ENCODE data around the gene SORBS2.

SORBS2 gene

DNA sequence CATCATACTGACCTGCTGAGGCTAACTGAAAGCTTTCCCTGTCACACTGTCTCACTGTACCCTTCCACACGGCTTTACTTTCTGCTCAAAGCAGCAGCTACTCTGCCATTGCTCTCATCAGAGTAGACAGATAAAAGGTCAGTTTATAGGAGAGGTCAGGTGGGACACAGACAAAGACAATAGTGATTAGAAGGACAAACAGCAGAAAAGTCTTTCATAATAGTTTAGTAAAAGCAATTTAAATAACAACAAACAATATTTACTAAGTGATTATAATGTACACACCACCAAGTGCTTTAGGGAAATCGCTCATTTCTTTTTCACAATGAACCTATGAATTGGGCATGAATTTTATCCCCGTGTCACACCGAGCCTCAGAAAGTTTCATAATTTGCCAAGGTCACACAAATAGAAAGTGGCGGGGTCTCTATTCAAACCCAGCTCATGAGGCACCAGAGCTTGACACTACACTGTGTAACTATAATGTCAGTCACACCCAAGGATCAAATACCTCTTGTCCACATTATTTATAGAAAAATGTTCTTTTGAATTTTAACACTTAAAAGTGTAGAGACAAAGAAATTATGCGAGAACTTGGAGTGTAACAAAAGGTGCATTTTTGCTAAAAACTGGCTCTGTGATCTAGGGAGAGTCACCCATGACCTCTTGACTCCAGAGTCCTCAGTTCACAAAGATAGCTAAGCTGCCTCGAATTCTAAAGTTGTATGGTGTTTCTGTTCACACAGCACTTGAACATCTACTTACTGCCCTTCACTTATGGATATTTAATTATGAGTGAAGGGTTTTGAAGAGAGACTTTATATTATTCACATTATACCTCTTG is 24.5 kb upstream of the SORBS2 start:
- DNase-seq (ENCODE audit: low read depth in 2 of 2): no peak

DNA sequence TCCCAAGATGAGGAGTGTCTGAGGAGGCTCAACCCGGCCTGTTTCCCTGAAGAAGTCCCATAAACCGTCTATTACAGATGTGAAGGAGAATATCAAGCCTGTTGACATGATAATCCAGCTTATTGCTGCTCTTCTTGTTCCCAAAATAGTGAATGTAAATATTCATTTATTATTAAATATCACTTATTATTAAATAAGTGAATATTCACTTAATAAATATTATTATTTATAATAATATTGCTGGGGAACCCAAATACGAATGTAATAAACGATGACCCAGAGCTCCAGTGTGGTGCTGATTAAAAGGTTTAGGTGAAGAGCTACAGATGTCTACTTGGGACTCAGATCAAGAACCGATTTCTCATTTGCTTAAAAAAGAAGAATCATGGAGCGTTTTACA is 23.8 kb upstream of the SORBS2 start:
- no peak for DNase-seq (ENCODE audit: low read depth in 2 of 2)

DNA sequence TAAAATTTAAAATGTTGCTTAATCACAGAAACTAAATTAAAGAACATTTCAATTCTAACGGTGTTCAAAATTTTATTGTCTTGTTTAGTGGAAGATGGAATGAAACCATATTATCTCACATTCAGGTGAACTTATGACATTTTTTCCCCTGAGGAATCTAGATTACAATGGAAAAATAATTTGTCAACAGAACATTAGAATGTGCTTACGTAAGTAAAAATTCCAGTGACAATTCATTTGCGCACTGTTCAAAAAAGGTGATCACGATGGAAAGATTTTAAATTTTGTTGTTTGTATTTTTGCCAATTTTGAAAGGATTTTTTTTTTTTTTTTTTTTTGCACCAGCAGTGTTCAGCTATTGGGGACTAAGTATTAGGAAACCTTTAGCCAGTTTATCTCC is 23.3 kb upstream of the SORBS2 start:
- DNase-seq (ENCODE audit: low read depth in 2 of 2): no peak

GRCh38 chr4:185834778-185835177 is 22.8 kb upstream of the SORBS2 start:
- DNase-seq (ENCODE audit: low read depth in 2 of 2): no peak

DNA sequence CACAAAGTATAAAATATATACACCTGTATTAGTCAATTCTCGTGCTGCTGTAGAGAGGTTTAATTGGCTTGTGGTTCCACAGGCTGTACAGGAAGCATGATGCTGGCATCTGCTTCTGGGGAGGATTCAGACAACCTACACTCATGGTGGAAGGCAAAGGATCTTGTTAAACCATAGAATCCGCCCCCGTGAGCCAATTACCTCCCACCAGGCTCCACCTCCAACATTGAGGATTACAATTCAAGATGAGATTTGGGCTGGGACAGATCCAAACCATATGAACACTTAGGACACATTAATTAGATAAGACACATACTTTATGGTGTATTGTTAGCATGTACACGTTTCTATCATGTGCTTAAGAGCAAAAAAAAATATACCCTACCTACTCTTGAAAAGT is 22.1 kb upstream of the SORBS2 start:
- no peak for DNase-seq (ENCODE audit: low read depth in 2 of 2)

DNA sequence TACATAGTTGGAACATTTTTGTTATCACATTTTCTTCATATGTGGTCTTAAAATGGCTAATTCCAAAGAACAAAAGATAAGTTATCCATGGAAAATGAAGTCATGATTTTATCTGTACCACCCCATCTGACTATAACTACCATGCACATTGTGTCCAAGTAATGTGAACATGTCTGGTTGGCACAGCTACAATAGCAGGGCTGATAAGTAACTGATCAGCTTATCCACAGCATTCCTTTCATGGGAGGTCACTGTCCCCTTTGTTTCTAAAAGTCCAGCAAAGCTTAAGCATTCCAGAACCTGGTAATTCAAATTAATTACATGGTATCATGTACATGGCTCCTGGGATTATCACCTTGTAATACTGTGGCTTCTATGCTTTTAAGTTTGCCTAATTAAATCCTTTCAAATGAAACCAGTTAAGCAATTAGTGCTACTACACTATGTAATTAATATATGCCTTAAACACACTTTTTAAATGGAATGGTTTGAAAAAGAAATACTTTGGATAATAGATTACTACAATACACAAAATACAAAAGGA is 21.1 kb upstream of the SORBS2 start:
- no peak for DNase-seq (ENCODE audit: low read depth in 2 of 2)

DNA sequence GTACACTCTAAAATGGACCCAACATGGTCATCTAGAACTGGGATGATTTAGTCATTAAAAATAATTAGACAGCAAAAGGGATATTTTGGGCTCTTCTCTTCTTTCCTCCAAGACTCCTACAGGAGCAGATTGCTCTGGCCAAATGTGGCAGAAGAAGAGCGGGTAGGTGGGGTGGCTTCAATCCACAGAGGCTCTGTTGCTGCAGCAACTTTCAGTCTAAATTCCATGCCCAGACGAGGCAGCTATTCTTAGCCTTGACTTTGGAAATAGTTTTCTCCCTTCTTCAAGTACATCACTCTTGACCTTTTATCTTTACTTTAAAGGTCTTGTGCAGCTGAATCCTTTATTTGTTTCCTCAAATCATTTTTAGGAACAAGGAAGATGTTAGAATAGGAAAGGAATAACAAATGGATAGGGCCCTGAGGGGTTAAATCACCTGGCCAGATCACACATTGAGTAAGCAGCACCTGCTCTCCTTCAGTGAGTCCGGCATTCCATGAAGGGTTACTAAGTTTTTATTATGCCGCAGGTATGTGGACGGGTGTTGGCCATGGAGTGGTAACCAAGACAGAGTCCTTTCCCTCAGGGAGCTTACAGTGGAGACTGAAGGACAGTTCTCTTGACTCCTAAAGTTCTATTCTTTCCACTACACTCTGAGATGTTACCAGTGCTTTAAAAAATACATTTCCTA is 19.3 kb upstream of the SORBS2 start:
- no peak for DNase-seq (ENCODE audit: low read depth in 2 of 2)

DNA sequence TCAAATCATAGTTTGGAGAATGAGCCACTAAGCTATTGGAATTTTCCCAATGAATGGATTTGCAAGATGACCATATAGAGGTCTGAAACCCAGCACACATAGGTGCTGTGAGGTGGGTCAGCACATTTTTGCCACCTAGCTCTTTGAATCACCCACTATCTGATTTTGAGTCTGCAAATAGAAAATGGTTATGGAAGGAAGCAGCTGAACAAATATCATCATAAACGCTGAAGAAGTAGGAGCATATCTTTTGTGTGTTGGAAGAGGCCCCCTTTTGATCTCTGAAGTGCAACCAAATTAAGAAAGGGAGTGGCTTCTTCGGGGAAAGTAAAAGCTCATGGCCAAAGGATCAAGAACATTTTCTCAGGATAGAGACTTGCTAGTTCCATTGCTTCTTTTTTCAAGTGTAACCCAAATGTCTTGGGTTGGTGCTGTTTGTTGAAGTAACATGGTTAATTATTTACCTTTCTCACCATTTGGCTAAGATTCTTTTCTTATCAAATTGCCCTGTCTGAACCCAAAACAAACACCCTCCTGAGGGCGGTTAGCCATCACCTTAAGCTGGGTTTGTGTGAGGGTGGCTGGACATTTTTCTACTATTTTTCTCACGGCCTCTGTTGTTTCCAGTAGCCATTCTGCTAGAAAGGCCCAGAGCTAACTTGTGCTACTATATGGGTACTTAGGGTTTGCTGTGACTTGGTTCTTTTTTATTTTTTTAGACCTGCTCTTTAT is 18.4 kb upstream of the SORBS2 start:
- no peak for DNase-seq (ENCODE audit: low read depth in 2 of 2)

- no peak for DNase-seq (ENCODE audit: low read depth in 2 of 2)
Measured at GRCh38 chr4:185826381-185826780, 14.4 kb upstream of the SORBS2 start.

DNA sequence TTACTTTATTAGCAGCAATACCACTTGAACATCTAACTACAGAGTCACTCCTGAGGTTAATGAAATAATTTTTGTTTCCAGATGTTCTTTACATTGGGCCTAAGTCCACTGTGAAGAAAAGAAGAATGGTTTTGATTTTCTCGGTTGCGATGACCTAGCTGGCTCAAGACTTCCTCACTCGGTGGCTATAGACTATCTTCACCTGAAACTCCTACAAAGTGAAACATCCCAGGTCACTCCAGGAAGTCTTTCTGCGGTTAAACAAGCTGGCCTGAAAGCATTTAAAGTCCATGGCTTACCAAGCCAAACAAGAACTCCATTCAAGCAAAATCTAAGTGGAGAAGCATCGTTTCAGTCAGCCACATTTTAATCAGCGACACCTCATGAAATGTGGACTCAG is 13.7 kb upstream of the SORBS2 start:
- DNase-seq (ENCODE audit: low read depth in 2 of 2): no peak

DNA sequence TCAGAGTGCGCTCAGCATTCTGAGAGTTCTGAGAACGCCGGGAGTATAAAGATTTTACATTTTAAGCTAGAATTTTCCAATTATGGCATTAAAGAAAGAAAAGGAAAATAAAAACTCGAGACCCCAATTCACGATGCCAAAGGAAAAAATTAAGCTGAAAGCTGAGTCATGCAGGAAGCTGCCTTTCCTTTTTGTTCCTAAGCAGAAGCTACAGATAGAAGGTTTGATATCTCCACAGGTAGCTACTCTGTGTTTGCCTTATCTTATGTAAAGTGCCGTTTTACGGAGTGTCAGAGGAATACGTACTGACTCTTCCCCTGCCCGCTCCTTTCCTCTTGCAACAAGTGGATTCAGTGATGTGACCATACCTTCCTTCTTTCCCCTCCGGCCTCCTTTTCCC is 10.8 kb upstream of the SORBS2 start:
- DNase-seq (ENCODE audit: low read depth in 2 of 2): no peak

GRCh38 chr4:185821029-185821419 is 9.0 kb upstream of the SORBS2 start:
- no peak for DNase-seq (ENCODE audit: low read depth in 2 of 2)

- no peak for DNase-seq (ENCODE audit: low read depth in 2 of 2)
Measured at GRCh38 chr4:185820146-185821028, 8.4 kb upstream of the SORBS2 start.

- DNase-seq (ENCODE audit: low read depth in 2 of 2): no peak
Measured at GRCh38 chr4:185819144-185819543, 7.2 kb upstream of the SORBS2 start.

- no peak for DNase-seq (ENCODE audit: low read depth in 2 of 2)
Measured at GRCh38 chr4:185817403-185817818, 5.4 kb upstream of the SORBS2 start.

GRCh38 chr4:185813133-185813532 is 1.1 kb upstream of the SORBS2 start:
- DNase-seq (ENCODE audit: low read depth in 2 of 2): no peak

GRCh38 chr4:185810746-185811508 is 1.1 kb downstream of the SORBS2 start:
- no peak for DNase-seq (ENCODE audit: low read depth in 2 of 2)

DNA sequence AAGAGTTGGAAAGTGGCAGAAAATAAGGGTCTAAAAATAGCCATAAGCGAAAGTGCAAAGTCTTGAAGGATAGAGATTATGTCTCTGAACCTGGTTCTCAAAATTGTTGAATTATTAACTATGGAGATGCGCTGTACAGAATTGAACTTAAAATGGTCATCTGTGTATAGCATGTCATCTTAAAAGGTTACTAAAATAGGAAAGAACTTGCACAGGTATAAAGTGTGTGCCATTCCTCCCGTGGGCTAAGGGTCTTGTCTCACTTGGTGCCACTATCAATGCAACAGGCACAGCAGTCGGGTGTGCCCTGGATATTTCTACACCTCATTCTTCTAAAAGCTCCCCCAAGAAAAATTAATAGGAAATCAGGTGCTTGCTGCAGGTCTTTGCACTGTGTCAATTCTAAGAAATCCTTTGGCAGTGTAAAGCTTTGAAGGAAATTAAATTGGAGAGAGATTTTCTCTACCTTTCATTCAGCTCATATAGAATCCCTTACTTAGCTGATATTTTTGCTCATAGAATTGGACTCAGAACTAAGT is 2.4 kb downstream of the SORBS2 start:
- DNase-seq (ENCODE audit: low read depth in 2 of 2): no peak

GRCh38 chr4:185809121-185809520 is 2.9 kb downstream of the SORBS2 start:
- DNase-seq (ENCODE audit: low read depth in 2 of 2): no peak

GRCh38 chr4:185805979-185806378 is 6.0 kb downstream of the SORBS2 start:
- DNase-seq (ENCODE audit: low read depth in 2 of 2): no peak
